Daoy (cell line): ENCODE results near the gene LATS2. TPM values are rescaled to one million over a fixed set of nuclear protein-coding genes. Genes with fewer than 3 reads are reported as not detected.

Source experiments
- DNase-seq: peaks from one replicate; pipeline ENCODE4 v3.0.0-alpha.2; 2015; ENCODE audit warnings: low read depth
- total RNA-seq: library from RNA; depleted of rRNA; stranded (reverse); fragments of >200 nt; shearing (Covaris generic); gene quantifications from 2 replicates; pipeline ENCODE4 v1.2.3, GENCODE V29; 2014; rRNA removed

LATS2 gene
- 4.6 and 5.4 TPM in 2 replicates for total RNA-seq

GRCh38 chr13:21061029-21061763, at the start of gene LATS2:
TSS of gene LATS2 (minus strand) at chr13:21061586. CDS start at chr13:21046026, 15,560 bp downstream.
- DNase-seq, result peak; percentile 93

- DNase-seq, result no peak
These were observed 47.8 kb upstream of the LATS2 start for GRCh38 chr13:21109168-21109567.

- DNase-seq, result peak; percentile 5
These were observed 44.7 kb upstream of the LATS2 start for GRCh38 chr13:21106089-21106488.

- DNase-seq, result no peak
These were observed 43.0 kb upstream of the LATS2 start for GRCh38 chr13:21104199-21105019.

- no peak for DNase-seq
These were observed 40.6 kb upstream of the LATS2 start for GRCh38 chr13:21101865-21102576.

GRCh38 chr13:21100994-21101757, 39.8 kb upstream of the LATS2 start:
- no peak for DNase-seq

GRCh38 chr13:21100211-21100610, 38.8 kb upstream of the LATS2 start:
- DNase-seq, result no peak

GRCh38 chr13:21095311-21095710, 33.9 kb upstream of the LATS2 start:
- DNase-seq, result no peak

- no peak for DNase-seq
These were observed 28.4 kb upstream of the LATS2 start for GRCh38 chr13:21089830-21090229.

GRCh38 chr13:21088534-21088933, 27.1 kb upstream of the LATS2 start:
- DNase-seq, result no peak

- no peak for DNase-seq
These were observed 25.5 kb upstream of the LATS2 start for GRCh38 chr13:21086929-21087328.

- no peak for DNase-seq
These were observed 20.5 kb upstream of the LATS2 start for GRCh38 chr13:21081926-21082325.

- DNase-seq, result no peak
These were observed 19.2 kb upstream of the LATS2 start for GRCh38 chr13:21080593-21080891.

GRCh38 chr13:21079761-21080592, 18.6 kb upstream of the LATS2 start:
- peak; percentile 78 for DNase-seq

GRCh38 chr13:21079221-21079620, 17.8 kb upstream of the LATS2 start:
- DNase-seq, result no peak

GRCh38 chr13:21078501-21078900, 17.1 kb upstream of the LATS2 start:
- DNase-seq, result no peak

- DNase-seq, result no peak
These were observed 16.5 kb upstream of the LATS2 start for GRCh38 chr13:21077788-21078353.

GRCh38 chr13:21077076-21077787, 15.8 kb upstream of the LATS2 start:
- DNase-seq, result no peak

- DNase-seq, result no peak
These were observed 14.9 kb upstream of the LATS2 start for GRCh38 chr13:21076253-21076652.
